Stimulated activated effector memory CD8-positive, alpha-beta T cell treated with anti-CD3 and anti-CD28 coated beads, Interleukin-12 subunit alpha, Interleukin-12 subunit beta, amount 100 ng/mL, for 72 hours (primary cell): ENCODE results near the gene MVK.

Experiments
- ATAC-seq: fragments of 150-1000 bp; cut with Tn5 transposase; 2 replicates; pipeline ENCODE4 v1.10.0; 2021
- DNase-seq, 2 donors: peaks; one replicate each; pipeline ENCODE4 v3.0.0; 2021 to 2022; ENCODE audit warnings: low spot score in 2 of 2
- H3K27ac Mint-ChIP-seq: one replicate; pipeline ENCODE4 v1.8.0; 2022; ENCODE audit warnings: mild to moderate bottlenecking, mixed read lengths
- H3K36me3 Mint-ChIP-seq: one replicate; pipeline ENCODE4 v1.8.0; 2022; ENCODE audit warnings: mild to moderate bottlenecking, mixed read lengths
- H3K4me1 Mint-ChIP-seq: one replicate; pipeline ENCODE4 v1.8.0; 2022; ENCODE audit warnings: mixed read lengths
- H3K4me3 Mint-ChIP-seq: one replicate; pipeline ENCODE4 v1.8.0; 2022; ENCODE audit warnings: mild to moderate bottlenecking, mixed read lengths
- H3K9me3 Mint-ChIP-seq: one replicate; pipeline ENCODE4 v1.8.0; 2022; ENCODE audit warnings: mixed read lengths

Gene MVK

GRCh38 chr12:109555431-109556315 is 17.9 kb upstream of the MVK start:
- DNase-seq (no peak), ATAC-seq (no peak)
- H3K4me1 Mint-ChIP-seq = peaks cover 5% of the 10 kb centered on the region
- H3K9me3 Mint-ChIP-seq = no peaks in the 10 kb centered on the region
- no peak overlapping the region for H3K4me3 Mint-ChIP-seq
- H3K27ac Mint-ChIP-seq = no peak overlapping the region
- no peaks in the 10 kb centered on the region for H3K36me3 Mint-ChIP-seq

- no peak overlapping the region for H3K27ac Mint-ChIP-seq
- no peak overlapping the region for H3K4me3 Mint-ChIP-seq
- H3K4me1 Mint-ChIP-seq = peaks cover 5% of the 10 kb centered on the region
- H3K36me3 Mint-ChIP-seq = no peaks in the 10 kb centered on the region
- DNase-seq (no peak), ATAC-seq (no peak)
- H3K9me3 Mint-ChIP-seq = peaks cover 2% of the 10 kb centered on the region
Observed at GRCh38 chr12:109557200-109557599, 16.4 kb upstream of the MVK start.

- H3K4me1 Mint-ChIP-seq = no peaks in the 10 kb centered on the region
- no peak overlapping the region for H3K4me3 Mint-ChIP-seq
- peaks cover 3% of the 10 kb centered on the region for H3K9me3 Mint-ChIP-seq
- H3K36me3 Mint-ChIP-seq = no peaks in the 10 kb centered on the region
- H3K27ac Mint-ChIP-seq = no peak overlapping the region
- ATAC-seq = peak; percentile 9
- DNase-seq = no peak
Observed at GRCh38 chr12:109557805-109558204, 15.8 kb upstream of the MVK start.

GRCh38 chr12:109558374-109559199 is 15.0 kb upstream of the MVK start:
- no peaks in the 10 kb centered on the region for H3K4me1 Mint-ChIP-seq
- no peak overlapping the region for H3K27ac Mint-ChIP-seq

GRCh38 chr12:109559200-109559505 is 14.4 kb upstream of the MVK start:
- Mint-ChIP-seq H3K4me1 (no peaks in the 10 kb centered on the region), H3K27ac (no peak overlapping the region), H3K9me3 (peaks cover 3% of the 10 kb centered on the region), H3K4me3 (no peak overlapping the region), H3K36me3 (no peaks in the 10 kb centered on the region)
- ATAC-seq = no peak
- no peak for DNase-seq

More at GRCh38 chr12:109558374-109559199, 15.0 kb upstream of the MVK start:
- no peak for DNase-seq
- Mint-ChIP-seq H3K4me3 (no peak overlapping the region), H3K36me3 (no peaks in the 10 kb centered on the region), H3K9me3 (peaks cover 3% of the 10 kb centered on the region)
- ATAC-seq = no peak

- Mint-ChIP-seq H3K4me1 (no peaks in the 10 kb centered on the region), H3K4me3 (no peak overlapping the region), H3K9me3 (peaks cover 3% of the 10 kb centered on the region), H3K36me3 (no peaks in the 10 kb centered on the region), H3K27ac (no peak overlapping the region)
- ATAC-seq (no peak), DNase-seq (no peak)
Observed at GRCh38 chr12:109559601-109560000, 14.0 kb upstream of the MVK start.

GRCh38 chr12:109560867-109561710 is 12.5 kb upstream of the MVK start:
- Mint-ChIP-seq H3K9me3 (peaks cover 3% of the 10 kb centered on the region), H3K27ac (no peak overlapping the region), H3K36me3 (peaks cover 14% of the 10 kb centered on the region), H3K4me1 (no peaks in the 10 kb centered on the region), H3K4me3 (no peak overlapping the region)
- no peak for DNase-seq
- ATAC-seq = no peak

- peaks cover 3% of the 10 kb centered on the region for H3K9me3 Mint-ChIP-seq
- H3K4me1 Mint-ChIP-seq = no peaks in the 10 kb centered on the region
- peaks cover 20% of the 10 kb centered on the region for H3K36me3 Mint-ChIP-seq
- DNase-seq (no peak), ATAC-seq (no peak)
- H3K27ac Mint-ChIP-seq = no peak overlapping the region
- no peak overlapping the region for H3K4me3 Mint-ChIP-seq
Observed at GRCh38 chr12:109561711-109562030, 11.9 kb upstream of the MVK start.

- Mint-ChIP-seq H3K4me1 (no peaks in the 10 kb centered on the region), H3K4me3 (no peak overlapping the region), H3K27ac (no peak overlapping the region), H3K9me3 (peaks cover 3% of the 10 kb centered on the region), H3K36me3 (peaks cover 32% of the 10 kb centered on the region)
- DNase-seq (no peak), ATAC-seq (no peak)
Observed at GRCh38 chr12:109562871-109563270, 10.7 kb upstream of the MVK start.

GRCh38 chr12:109563291-109564284 is 10.0 kb upstream of the MVK start:
- Mint-ChIP-seq H3K27ac (no peak overlapping the region), H3K4me1 (no peaks in the 10 kb centered on the region), H3K4me3 (no peak overlapping the region), H3K9me3 (peaks cover 3% of the 10 kb centered on the region), H3K36me3 (peaks cover 39% of the 10 kb centered on the region)
- DNase-seq (no peak), ATAC-seq (no peak)

GRCh38 chr12:109566424-109566823 is 7.2 kb upstream of the MVK start:
- Mint-ChIP-seq H3K36me3 (peaks cover 63% of the 10 kb centered on the region), H3K27ac (no peak overlapping the region), H3K9me3 (peaks cover 3% of the 10 kb centered on the region), H3K4me3 (no peak overlapping the region), H3K4me1 (no peaks in the 10 kb centered on the region)
- no peak for ATAC-seq
- DNase-seq = no peak

GRCh38 chr12:109567296-109567695 is 6.3 kb upstream of the MVK start:
- no peaks in the 10 kb centered on the region for H3K4me1 Mint-ChIP-seq
- H3K9me3 Mint-ChIP-seq = peaks cover under 1% of the 10 kb centered on the region
- H3K4me3 Mint-ChIP-seq = no peak overlapping the region
- H3K27ac Mint-ChIP-seq = no peak overlapping the region
- no peak for ATAC-seq
- H3K36me3 Mint-ChIP-seq = peaks cover 69% of the 10 kb centered on the region
- DNase-seq = no peak

- no peak overlapping the region for H3K27ac Mint-ChIP-seq
- peaks cover 73% of the 10 kb centered on the region for H3K36me3 Mint-ChIP-seq
- ATAC-seq (no peak), DNase-seq (no peak)
- peaks cover 5% of the 10 kb centered on the region for H3K4me1 Mint-ChIP-seq
- H3K4me3 Mint-ChIP-seq = no peak overlapping the region
- no peaks in the 10 kb centered on the region for H3K9me3 Mint-ChIP-seq
Observed at GRCh38 chr12:109567967-109568366, 5.6 kb upstream of the MVK start.

- H3K9me3 Mint-ChIP-seq = no peaks in the 10 kb centered on the region
- no peak overlapping the region for H3K27ac Mint-ChIP-seq
- DNase-seq = no peak
- no peak overlapping the region for H3K4me3 Mint-ChIP-seq
- ATAC-seq = no peak
- peaks cover 78% of the 10 kb centered on the region for H3K36me3 Mint-ChIP-seq
- peaks cover 10% of the 10 kb centered on the region for H3K4me1 Mint-ChIP-seq
Observed at GRCh38 chr12:109568486-109568885, 5.1 kb upstream of the MVK start.
